HG03558 (cell line): ENCODE results near the gene GTF2F2.

Source experiments
- ATAC-seq: cut with Tn5 transposase; IDR thresholded peaks from one replicate; pipeline ENCODE4 v1.9.1; 2021; ENCODE audit warnings: moderate number of reproducible peaks; ENCODE audit not compliant: unreplicated experiment; ENCODE audit errors: extremely low read depth

Gene GTF2F2

GRCh38 chr13:45119991-45120864, at the start of gene GTF2F2:
Gene GTF2F2 (plus strand): TSS chr13:45120510. CDS start chr13:45120656, 146 bp downstream.
- ATAC-seq = peak; percentile 44

GRCh38 chr13:45073809-45074208, 46.5 kb upstream of the GTF2F2 start:
- ATAC-seq = no peak

- no peak for ATAC-seq
Observed at GRCh38 chr13:45074721-45075120, 45.6 kb upstream of the GTF2F2 start.

GRCh38 chr13:45078003-45078402, 42.3 kb upstream of the GTF2F2 start:
- no peak for ATAC-seq

- ATAC-seq = no peak
Observed at GRCh38 chr13:45082964-45083363, 37.3 kb upstream of the GTF2F2 start.

GRCh38 chr13:45084515-45084914, 35.8 kb upstream of the GTF2F2 start:
- ATAC-seq = no peak

GRCh38 chr13:45086484-45086883, 33.8 kb upstream of the GTF2F2 start:
- no peak for ATAC-seq

- no peak for ATAC-seq
Observed at GRCh38 chr13:45092663-45093062, 27.6 kb upstream of the GTF2F2 start.

- no peak for ATAC-seq
Observed at GRCh38 chr13:45100573-45101262, 19.6 kb upstream of the GTF2F2 start.

GRCh38 chr13:45101327-45102018, 18.8 kb upstream of the GTF2F2 start:
- no peak for ATAC-seq

GRCh38 chr13:45102136-45102507, 18.2 kb upstream of the GTF2F2 start:
- ATAC-seq = no peak

- ATAC-seq = no peak
Observed at GRCh38 chr13:45103449-45103848, 16.9 kb upstream of the GTF2F2 start.

- no peak for ATAC-seq
Observed at GRCh38 chr13:45104261-45104660, 16.0 kb upstream of the GTF2F2 start.

- no peak for ATAC-seq
Observed at GRCh38 chr13:45105895-45106294, 14.4 kb upstream of the GTF2F2 start.

GRCh38 chr13:45107539-45107938, 12.8 kb upstream of the GTF2F2 start:
- no peak for ATAC-seq

- ATAC-seq = no peak
Observed at GRCh38 chr13:45108716-45109101, 11.6 kb upstream of the GTF2F2 start.

- ATAC-seq = peak; percentile 58
Observed at GRCh38 chr13:45109102-45109720, 11.1 kb upstream of the GTF2F2 start.

- ATAC-seq = no peak
Observed at GRCh38 chr13:45113233-45114224, 6.8 kb upstream of the GTF2F2 start.

- no peak for ATAC-seq
Observed at GRCh38 chr13:45119469-45119990, 780 bp upstream of the GTF2F2 start.
